CD14-positive monocyte (primary cell): Measurements from ENCODE around the gene ZFHX3. TPM values are rescaled to one million over a fixed set of nuclear protein-coding genes. Genes with fewer than 3 reads are reported as not detected.

Source experiments
- DNase-seq, 3 donors: peaks; one replicate each; pipeline ENCODE4 v3.0.0-alpha.2; 2011 to 2022
- H2AFZ ChIP-seq: 2 replicates; pipeline ENCODE4 v1.6.0; 2012; ENCODE audit warnings: mild to moderate bottlenecking, low read depth, low read length, inconsistent platforms; ENCODE audit not compliant: insufficient read depth, poor library complexity, severe bottlenecking
- H3K27ac ChIP-seq, 2 donors: 1 replicate in 1 of 2; 2 replicates in 1 of 2; pipeline ENCODE4 v1.5.1; 2012 to 2013; ENCODE audit warnings: low read length in 2 of 2, control low read depth in 1 of 2, inconsistent platforms in 1 of 2, low read depth in 1 of 2, mild to moderate bottlenecking in 1 of 2
- H3K27me3 ChIP-seq, 2 donors: one replicate each; pipeline versions ENCODE4 v1.6.0 to v1.6.1; 2011 to 2013; ENCODE audit warnings: low read length in 2 of 2; ENCODE audit not compliant: control insufficient read depth in 2 of 2, insufficient read depth in 2 of 2
- H3K36me3 ChIP-seq, 2 donors: replicated peaks in 1 of 2; 1 replicate in 1 of 2; 2 replicates in 1 of 2; pipeline versions ENCODE4 v1.5.1 to v1.6.1; 2012 to 2013; ENCODE audit warnings: low read length in 2 of 2, control low read depth in 1 of 2, inconsistent platforms in 1 of 2, mild to moderate bottlenecking in 1 of 2; ENCODE audit not compliant: insufficient read depth in 2 of 2, control insufficient read depth in 1 of 2
- H3K4me1 ChIP-seq, 2 donors: 1 replicate in 1 of 2; 2 replicates in 1 of 2; pipeline versions ENCODE4 v1.5.1 to v1.6.1; 2012 to 2013; ENCODE audit warnings: low read length in 2 of 2, control low read depth in 1 of 2, inconsistent platforms in 1 of 2, mild to moderate bottlenecking in 1 of 2, moderate library complexity in 1 of 2; ENCODE audit not compliant: insufficient read depth in 2 of 2, control insufficient read depth in 1 of 2
- H3K4me2 ChIP-seq: replicated peaks from 2 replicates; pipeline ENCODE3; 2012; ENCODE audit warnings: low read length, moderate library complexity, mild to moderate bottlenecking; ENCODE audit not compliant: poor library complexity, severe bottlenecking; ENCODE audit errors: extremely low read depth
- H3K4me3 ChIP-seq, 3 experiments: fragments of 200-600 bp in 1 of 3; sonication (generic) in 1 of 3; replicated peaks in 1 of 3; 1 replicate in 2 of 3; 2 replicates in 1 of 3; pipeline ENCODE4 v1.5.1; 2011 to 2013; ENCODE audit warnings: low read length in 3 of 3, mild to moderate bottlenecking in 3 of 3, control low read depth in 2 of 3, low read depth in 2 of 3, inconsistent platforms in 1 of 3, moderate library complexity in 1 of 3
- H3K79me2 ChIP-seq: 2 replicates; pipeline ENCODE4 v1.6.0; 2012; ENCODE audit warnings: mild to moderate bottlenecking, control low read depth, inconsistent platforms, low read length, moderate library complexity; ENCODE audit not compliant: insufficient read depth
- H3K9ac ChIP-seq: 2 replicates; pipeline ENCODE4 v1.6.0; 2017; ENCODE audit warnings: low read length, mild to moderate bottlenecking; ENCODE audit not compliant: insufficient read depth, poor library complexity, severe bottlenecking
- H3K9me3 ChIP-seq, 2 donors: replicated peaks in 1 of 2; 1 replicate in 1 of 2; 2 replicates in 1 of 2; pipeline versions ENCODE4 v1.5.1 to v1.6.1; 2012 to 2013; ENCODE audit warnings: low read length in 2 of 2, control low read depth in 1 of 2; ENCODE audit not compliant: control insufficient read depth in 1 of 2, insufficient read depth in 1 of 2
- H4K20me1 ChIP-seq: 2 replicates; pipeline ENCODE4 v1.6.0; 2012; ENCODE audit warnings: mild to moderate bottlenecking, low read length, control low read depth, moderate library complexity; ENCODE audit not compliant: insufficient read depth
- H3K27ac Mint-ChIP-seq, 7 donors: one replicate each; pipeline ENCODE4 v1.8.0; 2020; ENCODE audit warnings: mild to moderate bottlenecking in 7 of 7, mixed read lengths in 7 of 7, moderate library complexity in 6 of 7, inconsistent platforms in 2 of 7
- H3K27me3 Mint-ChIP-seq, 3 donors: one replicate each; pipeline ENCODE4 v1.8.0; 2021 to 2022; ENCODE audit warnings: low read depth in 3 of 3, mild to moderate bottlenecking in 3 of 3, mixed read lengths in 3 of 3, moderate library complexity in 3 of 3, inconsistent platforms in 1 of 3
- H3K36me3 Mint-ChIP-seq, 2 donors: one replicate each; pipeline ENCODE4 v1.8.0; 2020; ENCODE audit warnings: mixed read lengths in 2 of 2, inconsistent platforms in 1 of 2, mild to moderate bottlenecking in 1 of 2
- H3K4me1 Mint-ChIP-seq: one replicate; pipeline ENCODE4 v1.8.0; 2020; ENCODE audit warnings: mild to moderate bottlenecking, mixed read lengths
- H3K4me3 Mint-ChIP-seq, 2 donors: one replicate each; pipeline ENCODE4 v1.8.0; 2020; ENCODE audit warnings: mild to moderate bottlenecking in 2 of 2, mixed read lengths in 2 of 2, moderate library complexity in 1 of 2
- H3K9me3 Mint-ChIP-seq, 7 donors: one replicate each; pipeline ENCODE4 v1.8.0; 2020 to 2022; ENCODE audit warnings: mixed read lengths in 7 of 7, mild to moderate bottlenecking in 6 of 7, moderate library complexity in 6 of 7, inconsistent platforms in 2 of 7
- WGBS: methylation state at CpG from one replicate; pipeline ENCODE4 v1.1.5; 2013; ENCODE audit warnings: missing lambda C conversion rate; ENCODE audit not compliant: insufficient coverage; 5-methylcytosine and 5-hydroxymethylcytosine counted together
- intact Hi-C, 2 donors: fragments of 100-400 bp; cut with micrococcal nuclease; formaldehyde crosslinking; loops; one replicate each; pipeline versions ENCODE4 v1.15.0 to v1.15.1; 2023
- polyA plus RNA-seq, 3 donors: library from polyadenylated mRNA; depleted of rRNA in 1 of 3; unstranded in 2 of 3; stranded (reverse) in 1 of 3; fragments of 300-500 nt in 2 of 3; fragments of >200 nt in 1 of 3; fragmentation: Illumina TruSeq in 2 of 3; gene quantifications; 1 replicate in 2 of 3; 2 replicates in 1 of 3; pipeline ENCODE4 v1.2.3, GENCODE V29; 2012 to 2021
- TF ChIP-seq, protein P1 (sequence below): fragments of 200-600 bp; IDR thresholded peaks from one replicate; pipeline ENCODE4 v1.8.0; 2022; ENCODE audit warnings: antibody characterized with exemption, mild to moderate bottlenecking

The ZFHX3 gene
- polyA plus RNA-seq, 3 donors = 0.42 to 4.2 (median 0.43) TPM

DNA sequence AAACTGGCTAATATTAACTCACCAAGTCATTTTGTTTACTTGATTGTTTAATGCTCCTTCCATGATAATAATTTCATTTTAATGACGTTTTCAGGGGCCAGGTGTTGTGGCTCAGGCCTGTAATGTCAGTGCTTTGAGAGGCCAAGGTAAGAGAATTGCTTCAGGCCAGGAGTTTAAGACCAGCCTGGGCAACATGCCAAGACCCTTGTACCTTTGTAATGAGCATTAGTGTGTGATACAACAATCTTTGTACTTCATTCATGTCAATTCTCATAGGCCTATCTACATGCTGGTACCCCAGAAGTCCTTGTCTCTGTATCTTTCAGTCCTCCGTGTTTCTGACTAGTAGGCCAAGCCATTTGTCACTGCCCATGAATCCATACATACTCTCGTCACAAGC lies 296.9 kb downstream of the ZFHX3 start:
- H3K79me2 ChIP-seq = no peaks in the 10 kb centered on the region
- no peaks in the 10 kb centered on the region for H3K36me3 Mint-ChIP-seq
- no peaks in the 10 kb centered on the region for H4K20me1 ChIP-seq
- no peak overlapping the region for H3K27ac ChIP-seq
- H3K27me3 Mint-ChIP-seq = no peaks in the 10 kb centered on the region
- peak overlapping the region in 2 of 7 donors; percentile 50 to 52 for H3K27ac Mint-ChIP-seq
- H3K9ac ChIP-seq = no peak overlapping the region
- peaks cover 0 to 6% (median 3%) of the 10 kb centered on the region in 7 donors for H3K9me3 Mint-ChIP-seq
- no peaks in the 10 kb centered on the region for H3K4me1 Mint-ChIP-seq
- WGBS = 93% methylated on average over 2 of the region's 3 CpGs
- DNase-seq = no peak
- H3K36me3 ChIP-seq = no peaks in the 10 kb centered on the region
- no peak overlapping the region for H3K4me2 ChIP-seq
- no peaks in the 10 kb centered on the region for H3K4me1 ChIP-seq
- H3K27me3 ChIP-seq = no peaks in the 10 kb centered on the region
- no peak overlapping the region for H2AFZ ChIP-seq
- H3K4me3 Mint-ChIP-seq = no peak overlapping the region
- TF ChIP-seq, protein P1, sequence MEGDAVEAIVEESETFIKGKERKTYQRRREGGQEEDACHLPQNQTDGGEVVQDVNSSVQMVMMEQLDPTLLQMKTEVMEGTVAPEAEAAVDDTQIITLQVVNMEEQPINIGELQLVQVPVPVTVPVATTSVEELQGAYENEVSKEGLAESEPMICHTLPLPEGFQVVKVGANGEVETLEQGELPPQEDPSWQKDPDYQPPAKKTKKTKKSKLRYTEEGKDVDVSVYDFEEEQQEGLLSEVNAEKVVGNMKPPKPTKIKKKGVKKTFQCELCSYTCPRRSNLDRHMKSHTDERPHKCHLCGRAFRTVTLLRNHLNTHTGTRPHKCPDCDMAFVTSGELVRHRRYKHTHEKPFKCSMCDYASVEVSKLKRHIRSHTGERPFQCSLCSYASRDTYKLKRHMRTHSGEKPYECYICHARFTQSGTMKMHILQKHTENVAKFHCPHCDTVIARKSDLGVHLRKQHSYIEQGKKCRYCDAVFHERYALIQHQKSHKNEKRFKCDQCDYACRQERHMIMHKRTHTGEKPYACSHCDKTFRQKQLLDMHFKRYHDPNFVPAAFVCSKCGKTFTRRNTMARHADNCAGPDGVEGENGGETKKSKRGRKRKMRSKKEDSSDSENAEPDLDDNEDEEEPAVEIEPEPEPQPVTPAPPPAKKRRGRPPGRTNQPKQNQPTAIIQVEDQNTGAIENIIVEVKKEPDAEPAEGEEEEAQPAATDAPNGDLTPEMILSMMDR = no peak
- no peaks in the 10 kb centered on the region for H3K9me3 ChIP-seq
- no peak overlapping the region for H3K4me3 ChIP-seq
- intact Hi-C loops = no loop called here

DNA sequence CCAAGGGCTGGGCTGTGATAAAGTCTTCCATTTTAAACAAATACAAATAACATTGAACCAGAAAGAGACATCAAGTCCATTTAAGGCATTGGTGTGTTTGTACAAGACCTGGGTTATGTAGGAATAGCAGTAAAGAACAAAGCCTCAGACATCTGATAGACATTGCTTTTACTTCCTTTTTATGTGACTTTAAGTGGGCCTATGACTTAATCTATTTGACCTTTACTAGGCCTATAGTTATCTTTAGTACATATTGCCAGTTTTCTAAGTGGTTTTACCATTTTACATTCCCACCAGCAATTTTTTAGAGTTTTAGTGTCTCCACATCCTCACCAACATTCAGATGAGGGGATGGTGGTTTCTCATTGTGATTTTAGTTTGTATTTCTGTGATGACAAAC lies 298.8 kb downstream of the ZFHX3 start:
- Histone ChIP-seq H3K36me3 (no peaks in the 10 kb centered on the region), H3K79me2 (no peaks in the 10 kb centered on the region), H4K20me1 (no peaks in the 10 kb centered on the region), H3K9me3 (no peaks in the 10 kb centered on the region), H3K4me2 (no peak overlapping the region), H2AFZ (no peak overlapping the region), H3K4me3 (no peak overlapping the region), H3K27ac (no peak overlapping the region), H3K27me3 (no peaks in the 10 kb centered on the region), H3K4me1 (no peaks in the 10 kb centered on the region), H3K9ac (no peak overlapping the region)
- H3K9me3 Mint-ChIP-seq = peaks cover 0 to 4% (median 3%) of the 10 kb centered on the region in 7 donors
- intact Hi-C loops = no loop called here
- no peaks in the 10 kb centered on the region for H3K4me1 Mint-ChIP-seq
- no peak for DNase-seq
- no peak overlapping the region for H3K4me3 Mint-ChIP-seq
- TF ChIP-seq, protein P1 = no peak
- no peaks in the 10 kb centered on the region for H3K27me3 Mint-ChIP-seq
- no peak overlapping the region for H3K27ac Mint-ChIP-seq
- H3K36me3 Mint-ChIP-seq = no peaks in the 10 kb centered on the region
